Measurements from ENCODE around the gene LAMA5. TPM values are rescaled to one million over a fixed set of nuclear protein-coding genes. Genes with fewer than 3 reads are reported as not detected.

Gene LAMA5
- total RNA-seq, 2 donors from 2014 or later = 170 to 272 TPM

- Histone ChIP-seq H3K4me3 (no peak overlapping the region), H3K36me3 (peaks cover 4 to 20% of the 10 kb centered on the region in 2 donors), H3K4me1 (replicated peaks) (no peaks in the 10 kb centered on the region), H3K27ac (no peak overlapping the region), H3K9me3 (no peaks in the 10 kb centered on the region), H3K27me3 (replicated peaks; ENCODE audit: insufficient read depth) (no peaks in the 10 kb centered on the region)
- no peak for DNase-seq (ENCODE audit: low spot score)
- TF ChIP-seq CTCF (IDR thresholded peaks at IDR 0.05) (no peak), POLR2AphosphoS5 (IDR thresholded peaks at IDR 0.05) (no peak), POLR2A (IDR thresholded peaks at IDR 0.05) (no peak)
- 93% methylated on average over 7 of the region's 7 CpGs for WGBS
- intact Hi-C loops (cut with DNase I) = no loop called here
Observed at GRCh38 chr20:62282103-62282502, 85.0 kb downstream of the LAMA5 start.

GRCh38 chr20:62281161-62281933 lies 85.8 kb downstream of the LAMA5 start:
- Histone ChIP-seq H3K9me3 (no peaks in the 10 kb centered on the region), H3K4me3 (no peak overlapping the region), H3K27ac (no peak overlapping the region), H3K4me1 (replicated peaks) (no peaks in the 10 kb centered on the region), H3K36me3 (peaks cover 0 to 20% of the 10 kb centered on the region in 2 donors), H3K27me3 (replicated peaks; ENCODE audit: insufficient read depth) (no peaks in the 10 kb centered on the region)
- no peak for DNase-seq (ENCODE audit: low spot score)
- TF ChIP-seq CTCF (IDR thresholded peaks at IDR 0.05) = no peak
- TF ChIP-seq POLR2A (IDR thresholded peaks at IDR 0.05) = no peak
- no peak for TF ChIP-seq POLR2AphosphoS5 (IDR thresholded peaks at IDR 0.05)
- 91% methylated on average over 31 of the region's 31 CpGs for WGBS
- intact Hi-C loops (cut with DNase I) = no loop called here

- Histone ChIP-seq H3K4me1 (replicated peaks) (no peaks in the 10 kb centered on the region), H3K27me3 (replicated peaks; ENCODE audit: insufficient read depth) (no peaks in the 10 kb centered on the region), H3K4me3 (no peak overlapping the region), H3K36me3 (peaks cover 0 to 14% of the 10 kb centered on the region in 2 donors), H3K9me3 (no peaks in the 10 kb centered on the region), H3K27ac (no peak overlapping the region)
- DNase-seq (ENCODE audit: low spot score) = no peak
- TF ChIP-seq POLR2AphosphoS5 (IDR thresholded peaks at IDR 0.05) (no peak), CTCF (IDR thresholded peaks at IDR 0.05) (no peak), POLR2A (IDR thresholded peaks at IDR 0.05) (no peak)
- 88% methylated on average over 4 of the region's 4 CpGs for WGBS
- intact Hi-C loops (cut with DNase I) = no loop called here
Observed at GRCh38 chr20:62280303-62280702, 86.8 kb downstream of the LAMA5 start.

- peaks cover 3 to 21% of the 10 kb centered on the region in 2 donors for H3K36me3 ChIP-seq
- no peak overlapping the region for H3K27ac ChIP-seq
- no peaks in the 10 kb centered on the region for H3K9me3 ChIP-seq
- TF ChIP-seq CTCF (IDR thresholded peaks at IDR 0.05) (no peak), POLR2A (IDR thresholded peaks at IDR 0.05) (no peak), POLR2AphosphoS5 (IDR thresholded peaks at IDR 0.05) (no peak)
- WGBS = 75% methylated on average over 13 of the region's 13 CpGs
- no peaks in the 10 kb centered on the region for H3K27me3 ChIP-seq (replicated peaks; ENCODE audit: insufficient read depth)
- H3K4me3 ChIP-seq = no peak overlapping the region
- intact Hi-C loops (cut with DNase I) = no loop called here
- no peak for DNase-seq (ENCODE audit: low spot score)
- no peaks in the 10 kb centered on the region for H3K4me1 ChIP-seq (replicated peaks)
Observed at GRCh38 chr20:62277253-62277652, 89.9 kb downstream of the LAMA5 start.

- no peaks in the 10 kb centered on the region for H3K9me3 ChIP-seq
- TF ChIP-seq POLR2A (IDR thresholded peaks at IDR 0.05) = no peak
- TF ChIP-seq CTCF (IDR thresholded peaks at IDR 0.05) = no peak
- no peak for TF ChIP-seq POLR2AphosphoS5 (IDR thresholded peaks at IDR 0.05)
- no peaks in the 10 kb centered on the region for H3K27me3 ChIP-seq (replicated peaks; ENCODE audit: insufficient read depth)
- WGBS = 83% methylated on average over 6 of the region's 6 CpGs
- H3K4me3 ChIP-seq = no peak overlapping the region
- peaks cover 3 to 21% of the 10 kb centered on the region in 2 donors for H3K36me3 ChIP-seq
- no peak overlapping the region for H3K27ac ChIP-seq
- intact Hi-C loops (cut with DNase I) = no loop called here
- DNase-seq (ENCODE audit: low spot score) = no peak
- no peaks in the 10 kb centered on the region for H3K4me1 ChIP-seq (replicated peaks)
Observed at GRCh38 chr20:62276439-62276838, 90.7 kb downstream of the LAMA5 start.

Measured in prostate gland (tissue), 2 donors.